KG1 (cell line): ENCODE results near the gene CARD14.
"Not testable (repeated sequence)": the region's sequence is repeated elsewhere in the genome, so short reads cannot be mapped to it uniquely, and the experiment has no call there.

ENCODE experiments used
- DNase-seq: peaks from one replicate; lab custom pipeline; 2025; lab: John Stamatoyannopoulos, UW

Gene CARD14

DNA sequence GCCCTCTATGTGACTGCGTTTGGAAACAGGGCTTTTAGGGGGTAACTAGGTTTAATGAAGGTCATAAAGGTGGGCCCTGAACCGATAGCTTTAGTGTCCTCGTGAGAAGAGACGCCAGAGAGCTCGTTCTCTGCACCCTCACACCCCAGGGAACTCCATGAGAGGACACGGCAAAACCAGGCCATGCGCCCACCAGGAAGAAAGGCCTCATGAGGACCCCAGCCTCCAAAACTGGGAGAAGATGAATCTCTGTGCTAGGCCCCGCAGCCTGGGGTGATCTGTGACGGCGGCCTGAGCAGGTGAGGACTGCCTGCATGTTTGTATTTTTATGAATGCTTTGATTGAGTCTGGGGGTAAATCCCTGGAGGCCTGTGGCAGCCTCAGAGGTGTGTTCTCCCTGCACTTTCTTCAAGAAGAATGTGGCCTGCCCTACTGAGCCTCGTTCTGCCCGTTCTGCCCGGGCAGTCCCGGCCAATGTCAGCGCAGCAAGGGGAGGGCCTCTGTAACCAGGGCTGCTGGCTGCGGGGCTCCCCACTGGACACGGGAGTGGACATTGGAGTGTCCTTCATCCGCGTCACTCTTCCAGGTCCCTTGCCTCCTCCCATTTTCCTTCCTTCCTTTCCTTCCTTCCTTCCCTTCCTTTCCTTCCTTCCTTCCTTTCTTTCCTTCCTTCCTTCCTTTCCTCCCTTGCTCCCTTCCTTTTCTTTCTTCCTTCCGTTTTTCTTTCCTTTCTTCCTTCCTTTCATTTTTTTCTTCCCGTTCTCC, 84.0 kb downstream of the CARD14 start:
- DNase-seq, result no peak

DNA sequence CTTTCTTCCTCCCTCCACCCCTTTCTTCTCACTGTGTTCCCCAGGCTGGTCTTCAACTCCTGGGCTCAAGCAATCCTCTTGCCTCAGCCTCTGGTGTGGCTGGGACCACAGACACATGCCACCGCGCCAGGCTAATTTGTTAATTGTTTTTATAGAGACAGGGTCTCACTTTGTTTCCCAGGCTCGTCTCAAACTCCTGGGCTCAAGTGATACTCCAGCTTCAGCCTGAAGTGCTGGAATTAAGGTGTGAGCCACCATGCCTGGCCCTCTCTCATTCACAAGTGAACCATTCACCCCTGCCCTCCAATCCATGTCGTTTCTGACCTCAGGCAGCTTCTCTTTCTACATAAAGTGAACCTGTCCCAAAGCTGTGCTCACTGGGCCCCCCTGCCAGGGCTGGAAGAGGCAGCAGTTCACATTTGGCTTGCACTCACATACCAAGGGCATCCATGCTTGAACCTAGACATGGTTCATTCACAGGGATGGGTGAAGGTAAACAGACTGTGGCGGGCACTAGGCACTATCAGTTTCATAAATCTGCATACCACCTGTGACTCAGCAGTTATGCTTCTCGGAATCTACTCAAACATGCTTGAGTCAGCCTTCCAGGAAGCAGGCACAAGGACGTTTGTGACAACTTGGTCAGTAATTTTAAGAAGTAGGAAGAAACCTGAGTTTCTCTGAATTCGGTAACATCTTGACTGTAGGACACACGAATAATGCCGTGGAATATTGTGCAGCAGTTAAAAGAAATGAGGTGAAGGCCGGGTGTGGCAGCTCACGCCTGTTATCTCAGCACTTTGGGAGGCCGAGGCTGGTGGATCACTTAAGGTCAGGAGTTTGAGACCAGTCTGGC, 84.8 kb downstream of the CARD14 start:
- no peak for DNase-seq

DNA sequence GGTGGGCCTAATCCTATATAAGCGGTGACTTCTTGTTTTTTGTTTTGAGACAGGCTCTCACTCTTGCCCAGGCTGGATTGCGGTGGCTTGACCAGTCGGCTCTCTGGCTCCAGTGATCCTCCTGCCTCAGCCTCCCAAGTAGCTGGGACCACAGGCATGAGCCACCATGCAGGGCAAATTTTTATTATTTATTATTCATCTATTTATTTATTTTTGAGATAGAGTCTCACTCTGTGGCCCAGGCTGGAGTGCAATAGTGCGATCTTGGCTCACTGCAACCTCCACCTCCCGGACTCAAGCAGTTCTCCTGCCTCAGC, 86.2 kb downstream of the CARD14 start:
- no peak for DNase-seq

DNA sequence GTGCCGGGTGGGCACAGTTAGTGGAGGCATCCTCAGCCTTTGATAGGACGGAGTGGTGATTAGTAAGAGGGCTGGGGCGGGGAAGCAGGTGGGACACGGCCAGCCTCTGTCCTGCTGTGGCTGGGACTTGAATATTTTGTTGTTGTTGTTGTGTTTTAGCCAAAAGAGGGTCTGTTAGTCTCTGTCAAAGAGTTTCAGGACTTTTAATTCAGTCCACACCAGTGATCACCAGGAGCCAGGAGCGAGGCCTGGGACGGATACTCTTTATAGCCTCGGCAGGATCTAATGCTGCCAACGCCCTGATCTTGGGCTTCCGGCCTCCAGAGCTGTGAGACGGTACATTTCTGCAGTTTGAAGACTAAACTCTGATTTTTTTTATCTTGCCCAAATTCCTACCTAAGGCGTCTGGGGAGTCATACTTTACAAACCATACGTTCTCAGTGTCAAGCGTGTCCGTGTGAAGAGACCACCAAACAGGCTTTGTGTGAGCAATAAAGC, 87.9 kb downstream of the CARD14 start:
- DNase-seq, result no peak

DNA sequence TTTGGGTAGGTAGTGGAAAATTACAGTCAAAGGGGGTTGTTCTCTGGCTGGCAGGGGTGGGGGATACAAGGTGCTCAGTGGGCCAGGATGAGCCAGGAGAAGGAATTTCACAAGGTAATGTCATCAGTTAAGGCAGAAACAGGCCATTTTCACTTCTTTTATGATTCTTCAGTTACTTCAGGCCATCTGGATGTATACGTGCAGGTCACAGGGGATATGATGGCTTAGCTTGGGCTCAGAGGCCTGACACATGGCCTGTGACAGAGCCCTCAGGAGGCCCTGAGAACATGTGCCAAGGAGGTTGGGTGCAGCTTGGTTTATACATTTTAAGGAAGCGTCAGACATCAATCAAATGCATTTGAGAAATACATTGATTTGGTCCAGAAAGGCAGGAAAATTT, 88.5 kb downstream of the CARD14 start:
- DNase-seq, result not testable (repeated sequence)
